Amniotic stem cell (primary cell): ENCODE results near the gene PRDM16.

Source experiments
- DNase-seq: peaks from one replicate; lab custom pipeline; 2025; lab: John Stamatoyannopoulos, UW

PRDM16 gene

DNA sequence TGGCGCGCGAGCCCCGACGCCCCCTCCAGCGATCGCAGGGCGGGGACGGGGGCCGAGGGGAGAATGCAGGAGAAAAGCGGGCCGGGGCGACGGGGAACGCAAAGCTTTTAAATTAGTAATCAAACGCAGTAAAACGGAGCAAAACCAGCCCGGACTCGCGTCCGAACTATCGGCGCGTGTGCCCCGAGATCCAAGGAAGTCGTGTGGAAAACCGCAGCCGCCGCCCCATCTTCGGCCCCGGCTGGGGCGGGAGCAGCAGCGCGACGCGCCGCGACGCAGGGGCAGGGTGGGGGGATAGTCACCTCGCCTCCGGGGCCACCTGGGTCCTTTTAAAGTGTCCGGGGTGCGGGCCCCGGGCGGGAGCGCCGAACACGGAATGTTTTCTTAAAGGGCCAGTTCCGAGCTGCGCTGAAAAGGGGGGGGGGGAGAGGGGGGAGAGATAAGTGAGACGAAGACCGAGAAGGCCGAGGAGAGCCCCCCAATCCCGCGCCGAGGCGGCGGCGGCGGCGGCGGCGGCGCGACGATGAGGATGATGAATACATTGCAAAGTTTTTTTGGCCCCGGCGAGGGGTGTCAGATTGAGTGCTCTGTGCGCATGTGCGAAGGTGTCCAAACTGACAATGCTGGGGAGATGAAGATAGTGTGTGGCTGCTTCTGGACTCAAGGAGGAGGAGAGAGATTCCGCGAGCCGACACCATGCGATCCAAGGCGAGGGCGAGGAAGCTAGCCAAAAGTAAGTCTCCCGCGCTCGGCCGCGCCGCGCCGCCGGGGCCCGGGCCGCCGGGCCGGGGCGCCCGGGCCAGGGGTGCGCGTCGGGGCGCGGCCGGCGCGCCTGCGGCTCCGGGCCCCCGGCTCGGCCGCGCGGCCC, at the start of gene PRDM16:
Gene PRDM16, plus strand, starts transcription at position 640 of the 868 bp plus-strand sequence. Its CDS starts 57 bp downstream, at position 697.
- peak; percentile 39 for DNase-seq

- DNase-seq, result no peak
Measured at GRCh38 chr1:3019516-3020051, 49.4 kb upstream of the PRDM16 start.

- no peak for DNase-seq
Measured at GRCh38 chr1:3020263-3020909, 48.6 kb upstream of the PRDM16 start.

GRCh38 chr1:3021233-3021671, 47.8 kb upstream of the PRDM16 start, which contains the start of gene ACTRT2:
Gene ACTRT2, plus strand, starts transcription at chr1:3021467. Its CDS starts 220 bp downstream, at chr1:3021687.
- no peak for DNase-seq

- DNase-seq, result no peak
Measured at GRCh38 chr1:3021801-3022401, 47.1 kb upstream of the PRDM16 start.

DNA sequence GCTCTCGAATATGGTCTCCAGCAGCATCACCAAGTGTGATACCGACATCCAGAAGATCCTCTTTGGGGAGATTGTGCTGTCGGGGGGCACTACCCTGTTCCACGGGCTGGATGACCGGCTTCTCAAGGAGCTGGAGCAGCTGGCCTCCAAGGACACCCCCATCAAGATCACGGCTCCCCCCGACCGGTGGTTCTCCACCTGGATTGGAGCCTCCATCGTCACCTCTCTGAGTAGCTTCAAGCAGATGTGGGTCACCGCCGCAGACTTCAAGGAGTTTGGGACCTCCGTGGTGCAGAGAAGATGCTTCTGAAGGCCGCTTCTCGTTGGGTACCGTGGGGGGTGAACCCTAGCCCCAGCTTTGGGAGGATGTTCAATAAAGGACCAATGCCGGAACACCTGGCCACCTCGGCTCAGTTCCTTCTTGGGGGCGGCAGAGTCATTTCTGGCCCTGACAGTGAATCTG, 46.5 kb upstream of the PRDM16 start:
- DNase-seq, result no peak

GRCh38 chr1:3022976-3023375, 46.0 kb upstream of the PRDM16 start:
- no peak for DNase-seq

DNA sequence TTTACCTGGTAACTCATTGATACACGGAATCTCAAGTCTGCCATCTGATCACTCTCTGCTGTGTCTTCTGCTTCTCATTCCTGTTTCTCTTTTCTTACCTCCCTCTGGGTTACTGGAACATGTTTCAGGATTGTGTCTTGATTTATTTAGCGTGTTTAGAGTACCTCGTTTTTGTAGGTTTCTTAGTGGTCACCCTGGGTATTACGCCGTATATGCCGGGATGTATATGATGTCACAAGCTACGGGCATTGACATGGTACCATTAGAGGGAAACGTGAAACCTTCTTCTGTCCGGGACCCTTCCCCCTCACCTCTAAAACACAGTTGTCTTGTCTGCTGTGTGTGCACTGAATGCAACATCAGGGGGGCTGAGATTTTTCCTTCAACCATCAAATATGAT, 45.0 kb upstream of the PRDM16 start:
- DNase-seq, result no peak

DNA sequence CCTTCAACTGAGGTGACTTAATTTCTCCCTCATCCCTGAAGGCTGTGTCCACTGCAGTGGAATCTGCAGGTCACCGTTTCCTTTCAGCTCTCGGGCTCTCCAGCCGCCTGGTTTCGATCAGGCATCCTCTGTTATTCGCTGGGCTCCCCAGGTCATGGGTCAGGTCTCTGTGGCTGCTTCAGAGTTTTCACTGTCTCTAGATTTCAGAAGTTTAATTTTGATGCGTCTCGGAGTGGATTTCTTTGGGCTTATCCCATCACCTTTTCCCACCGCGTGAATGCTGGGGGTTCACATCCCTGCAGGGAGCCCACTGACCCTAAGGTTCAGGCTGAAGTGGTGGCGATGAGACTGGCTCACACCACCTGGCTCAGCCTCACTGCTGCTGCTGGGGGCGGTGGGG, 44.4 kb upstream of the PRDM16 start:
- DNase-seq, result no peak

- no peak for DNase-seq
Measured at GRCh38 chr1:3026124-3026523, 42.9 kb upstream of the PRDM16 start.

- no peak for DNase-seq
Measured at GRCh38 chr1:3026581-3027391, 42.2 kb upstream of the PRDM16 start.

DNA sequence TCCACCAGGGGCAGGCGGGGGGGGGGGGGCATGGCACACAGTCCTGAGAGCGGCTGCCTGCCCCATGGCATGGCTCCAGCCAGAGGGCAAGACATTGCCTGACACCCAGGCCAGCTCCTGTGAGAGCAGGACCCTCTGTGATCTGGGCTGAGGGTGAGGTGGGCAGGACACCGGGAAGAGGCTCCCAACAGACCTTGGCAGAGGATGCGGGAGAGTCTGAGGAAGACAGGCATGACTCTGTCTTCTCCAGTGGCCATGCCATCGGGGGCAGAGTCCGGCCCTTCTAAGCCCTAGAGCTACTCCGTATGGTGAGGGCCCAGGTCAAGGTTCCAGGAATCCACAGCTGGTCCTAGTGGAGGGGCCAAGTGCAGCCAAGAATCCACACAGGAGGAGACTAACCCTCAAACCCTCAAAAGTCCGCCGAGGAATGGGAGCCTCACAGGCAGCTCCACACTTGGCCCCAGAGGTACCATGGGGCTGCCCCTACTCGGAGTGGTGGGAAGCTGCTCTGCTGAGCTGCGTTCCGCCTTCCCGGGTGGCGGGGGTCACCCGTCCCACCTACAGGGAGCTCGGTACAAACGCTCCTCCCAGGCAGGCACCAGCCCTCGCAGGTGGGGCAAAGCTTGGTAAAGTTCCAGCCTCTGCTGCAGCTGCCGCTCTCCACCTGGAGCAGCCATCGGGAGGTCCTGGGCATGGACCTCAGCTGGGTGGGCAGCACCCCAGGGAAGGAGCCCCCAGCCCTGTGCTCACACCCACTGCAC, 41.2 kb upstream of the PRDM16 start:
- DNase-seq, result no peak

DNA sequence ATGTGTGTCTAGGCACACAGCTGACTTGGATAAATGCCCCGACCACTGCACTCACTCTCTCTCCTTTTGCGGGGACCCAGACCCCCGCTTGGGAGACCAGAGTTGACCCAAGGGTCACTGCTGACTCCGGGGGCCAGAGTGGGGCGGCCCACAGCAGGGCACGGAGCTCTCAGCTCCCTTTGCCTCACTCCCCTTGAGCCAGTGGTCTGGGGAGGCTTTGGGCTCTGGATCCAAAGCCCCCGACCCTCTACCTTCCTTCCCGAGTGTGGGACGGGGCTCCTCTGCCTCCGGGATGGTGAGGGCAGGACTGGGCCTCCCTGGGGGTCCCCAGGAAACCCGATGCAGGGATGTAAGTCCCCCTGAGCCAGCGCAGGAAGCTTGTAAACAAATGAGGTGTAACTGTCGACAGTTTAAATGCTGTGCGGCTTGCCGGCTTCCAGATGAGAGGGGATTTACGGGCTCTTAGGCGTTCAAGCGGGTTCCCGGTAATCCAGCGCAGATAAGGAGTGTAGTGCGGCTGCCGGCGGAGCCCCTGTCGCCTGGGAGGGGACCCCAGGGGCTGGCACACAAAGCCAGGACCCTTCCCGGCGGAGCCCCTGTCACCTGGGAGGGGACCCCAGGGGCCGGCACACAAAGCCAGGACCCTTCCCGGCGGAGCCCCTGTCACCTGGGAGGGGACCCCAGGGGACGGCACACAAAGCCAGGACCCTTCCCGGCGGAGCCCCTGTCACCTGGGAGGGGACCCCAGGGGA, 40.3 kb upstream of the PRDM16 start:
- DNase-seq, result no peak

DNA sequence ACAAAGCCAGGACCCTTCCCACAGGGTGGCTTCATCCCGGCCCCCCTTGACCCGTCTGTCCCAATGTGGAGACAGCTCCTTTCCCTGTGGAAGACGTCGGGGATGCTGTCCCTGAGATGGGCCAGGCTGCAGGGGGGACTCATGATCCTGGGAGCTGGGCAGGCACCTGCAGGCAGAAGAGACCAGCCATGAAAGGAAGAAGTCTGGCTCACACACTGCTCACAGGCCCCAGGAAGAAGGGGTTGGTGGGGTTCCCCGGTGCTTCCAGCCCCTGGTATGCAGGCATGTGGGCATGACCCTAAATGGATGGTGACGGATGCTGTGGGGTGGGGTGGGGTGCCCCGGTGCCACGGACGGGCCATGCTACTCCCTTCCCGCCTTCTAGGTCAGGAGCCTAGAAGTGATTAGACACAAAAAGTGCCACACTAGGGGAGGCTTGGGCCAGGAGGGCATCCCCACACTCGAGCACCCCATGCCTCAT, 39.5 kb upstream of the PRDM16 start:
- DNase-seq, result no peak

- no peak for DNase-seq
Measured at GRCh38 chr1:3029991-3030662, 38.9 kb upstream of the PRDM16 start.

GRCh38 chr1:3030663-3031381, 38.2 kb upstream of the PRDM16 start:
- no peak for DNase-seq

GRCh38 chr1:3031401-3032221, 37.4 kb upstream of the PRDM16 start:
- DNase-seq, result no peak
